H9 (cell line): Measurements from ENCODE around the gene ATP1A2. TPM values are rescaled to one million over a fixed set of nuclear protein-coding genes. Genes with fewer than 3 reads are reported as not detected.

Experiments
- DNase-seq: peaks from one replicate; pipeline ENCODE4 v3.0.0-alpha.2; 2017
- H2AFZ ChIP-seq: one replicate; pipeline ENCODE4 v1.6.1; 2013; ENCODE audit warnings: mild to moderate bottlenecking, low read length, control low read depth, moderate library complexity
- H2AK5ac ChIP-seq: 2 replicates; pipeline ENCODE4 v1.6.1; 2013; ENCODE audit warnings: low read length, control low read depth, mixed read lengths; ENCODE audit not compliant: insufficient read length
- H2BK120ac ChIP-seq: one replicate; pipeline ENCODE4 v1.6.1; 2013; ENCODE audit warnings: low read depth, mild to moderate bottlenecking, low read length, control low read depth, inconsistent platforms; ENCODE audit not compliant: poor library complexity, severe bottlenecking
- H2BK12ac ChIP-seq: 2 replicates; pipeline ENCODE4 v1.6.1; 2013; ENCODE audit warnings: low read length, control low read depth, mixed read lengths, low read depth; ENCODE audit not compliant: insufficient read length
- H2BK15ac ChIP-seq: 2 replicates; pipeline ENCODE4 v1.6.1; 2013; ENCODE audit warnings: low read depth, low read length, control low read depth
- H2BK20ac ChIP-seq: one replicate; pipeline ENCODE4 v1.6.1; 2013; ENCODE audit warnings: low read depth, mild to moderate bottlenecking, low read length, control low read depth, inconsistent platforms; ENCODE audit not compliant: poor library complexity, severe bottlenecking
- H2BK5ac ChIP-seq: 2 replicates; pipeline ENCODE4 v1.6.1; 2013; ENCODE audit warnings: low read length, control low read depth, mixed read lengths; ENCODE audit not compliant: insufficient read length
- H3K14ac ChIP-seq: 2 replicates; pipeline ENCODE4 v1.6.1; 2013; ENCODE audit warnings: low read length, control low read depth; ENCODE audit not compliant: insufficient read depth
- H3K18ac ChIP-seq: 2 replicates; pipeline ENCODE4 v1.6.1; 2013; ENCODE audit warnings: low read depth, mild to moderate bottlenecking, mixed read lengths, low read length, control low read depth; ENCODE audit not compliant: insufficient read length
- H3K23ac ChIP-seq: 2 replicates; pipeline ENCODE4 v1.6.1; 2013; ENCODE audit warnings: low read length, control low read depth, mixed read lengths, low read depth; ENCODE audit not compliant: insufficient read length
- H3K23me2 ChIP-seq: 2 replicates; pipeline ENCODE4 v1.6.1; 2013; ENCODE audit warnings: low read depth, mild to moderate bottlenecking, mixed read lengths, low read length, control low read depth; ENCODE audit not compliant: insufficient read length, poor library complexity, severe bottlenecking
- H3K27ac ChIP-seq: 2 replicates; pipeline ENCODE4 v1.5.1; 2013; ENCODE audit warnings: low read length, control low read depth, mixed read lengths, low read depth; ENCODE audit not compliant: insufficient read length
- H3K27me3 ChIP-seq: 2 replicates; pipeline ENCODE4 v1.6.1; 2013; ENCODE audit warnings: low read length, control low read depth, inconsistent platforms; ENCODE audit not compliant: insufficient read depth
- H3K4ac ChIP-seq: 2 replicates; pipeline ENCODE4 v1.6.1; 2013; ENCODE audit warnings: low read depth, mild to moderate bottlenecking, control low read depth, inconsistent platforms, low read length, moderate library complexity
- H3K4me1 ChIP-seq: 2 replicates; pipeline ENCODE4 v1.6.1; 2013; ENCODE audit warnings: low read length, control low read depth, inconsistent platforms; ENCODE audit not compliant: insufficient read depth
- H3K4me2 ChIP-seq: 2 replicates; pipeline ENCODE4 v1.6.1; 2013; ENCODE audit warnings: low read length, control low read depth, mixed read lengths; ENCODE audit not compliant: insufficient read length, insufficient read depth
- H3K56ac ChIP-seq: 2 replicates; pipeline ENCODE4 v1.6.1; 2013; ENCODE audit warnings: low read depth, mild to moderate bottlenecking, mixed read lengths, low read length, control low read depth; ENCODE audit not compliant: insufficient read length
- H3K79me1 ChIP-seq: 2 replicates; pipeline ENCODE4 v1.6.1; 2013; ENCODE audit warnings: low read depth, mild to moderate bottlenecking, moderate library complexity, low read length, control low read depth, inconsistent platforms; ENCODE audit not compliant: insufficient read depth, poor library complexity, severe bottlenecking
- H3K79me2 ChIP-seq: 2 replicates; pipeline ENCODE4 v1.6.1; 2013; ENCODE audit warnings: low read length, control low read depth, inconsistent platforms; ENCODE audit not compliant: insufficient read depth
- H3K9ac ChIP-seq: 2 replicates; pipeline ENCODE4 v1.6.1; 2013; ENCODE audit warnings: low read length, control low read depth, mixed read lengths; ENCODE audit not compliant: insufficient read length; ENCODE audit errors: extremely low read depth
- H3K9me3 ChIP-seq: one replicate; pipeline ENCODE4 v1.6.1; 2013; ENCODE audit warnings: low read depth, low read length, inconsistent platforms; ENCODE audit not compliant: control insufficient read depth
- H3T11ph ChIP-seq: one replicate; pipeline ENCODE4 v1.6.1; 2013; ENCODE audit warnings: mild to moderate bottlenecking, low read length, control low read depth, inconsistent platforms
- H4K20me1 ChIP-seq: one replicate; pipeline ENCODE4 v1.6.1; 2013; ENCODE audit not compliant: control insufficient read depth, insufficient read length, insufficient read depth
- H4K5ac ChIP-seq: 2 replicates; pipeline ENCODE4 v1.6.1; 2013; ENCODE audit warnings: low read depth, mild to moderate bottlenecking, mixed read lengths, low read length, control low read depth; ENCODE audit not compliant: insufficient read length
- H4K8ac ChIP-seq: replicated peaks from 2 replicates; pipeline ENCODE4 v1.6.1; 2013; ENCODE audit warnings: low read length, control low read depth, mixed read lengths, low read depth; ENCODE audit not compliant: insufficient read length
- H4K91ac ChIP-seq: 2 replicates; pipeline ENCODE4 v1.6.1; 2013; ENCODE audit warnings: low read depth, mild to moderate bottlenecking, moderate library complexity, mixed read lengths, low read length, control low read depth; ENCODE audit not compliant: insufficient read length
- H3K27ac Mint-ChIP-seq, 3 experiments: 2 replicates in 2 of 3; 3 replicates in 1 of 3; pipeline ENCODE4 v1.8.0; 2020 to 2021; ENCODE audit warnings: mixed read lengths in 3 of 3, mild to moderate bottlenecking in 1 of 3, moderate library complexity in 1 of 3
- H3K27me3 Mint-ChIP-seq: 2 replicates; pipeline ENCODE4 v1.8.0; 2021; ENCODE audit warnings: low read depth, mild to moderate bottlenecking, moderate library complexity, mixed read lengths
- H3K36me3 Mint-ChIP-seq, 3 experiments: 2 replicates in 2 of 3; 3 replicates in 1 of 3; pipeline ENCODE4 v1.8.0; 2020 to 2021; ENCODE audit warnings: low read depth in 3 of 3, mixed read lengths in 3 of 3; ENCODE audit not compliant: insufficient read depth in 1 of 3
- H3K4me1 Mint-ChIP-seq, 2 experiments: 2 replicates each; pipeline ENCODE4 v1.8.0; 2020; ENCODE audit warnings: mixed read lengths in 2 of 2
- H3K4me3 Mint-ChIP-seq, 2 experiments: 2 replicates in 1 of 2; 3 replicates in 1 of 2; pipeline ENCODE4 v1.8.0; 2020 to 2021; ENCODE audit warnings: mild to moderate bottlenecking in 2 of 2, mixed read lengths in 2 of 2, moderate library complexity in 1 of 2
- H3K9me3 Mint-ChIP-seq, 2 experiments: 2 replicates in 1 of 2; 3 replicates in 1 of 2; pipeline ENCODE4 v1.8.0; 2020; ENCODE audit warnings: mild to moderate bottlenecking in 2 of 2, mixed read lengths in 2 of 2, moderate library complexity in 1 of 2
- WGBS: extraction: QIAGEN DNeasy Blood & Tissue Kit; methylation state at CpG from one replicate; pipeline ENCODE4 v1.1.7; 2013; ENCODE audit warnings: missing lambda C conversion rate, low lambda C conversion rate, mixed read lengths; ENCODE audit not compliant: insufficient read length; ENCODE audit errors: extremely low coverage; 5-methylcytosine and 5-hydroxymethylcytosine counted together
- total RNA-seq: library from RNA; stranded (reverse); gene quantifications from 2 replicates; pipeline ENCODE4 v1.2.1, GENCODE V29; 2021
- TF ChIP-seq, protein P1 (sequence below): fragments of 200-600 bp; sonication (generic); conservative IDR thresholded peaks from 3 replicates; pipeline ENCODE4 v1.8.0; 2021; ENCODE audit warnings: antibody characterized with exemption, mild to moderate bottlenecking

ATP1A2 gene
- total RNA-seq, 1 experiment from 2014 or later: 3.0 TPM

DNA sequence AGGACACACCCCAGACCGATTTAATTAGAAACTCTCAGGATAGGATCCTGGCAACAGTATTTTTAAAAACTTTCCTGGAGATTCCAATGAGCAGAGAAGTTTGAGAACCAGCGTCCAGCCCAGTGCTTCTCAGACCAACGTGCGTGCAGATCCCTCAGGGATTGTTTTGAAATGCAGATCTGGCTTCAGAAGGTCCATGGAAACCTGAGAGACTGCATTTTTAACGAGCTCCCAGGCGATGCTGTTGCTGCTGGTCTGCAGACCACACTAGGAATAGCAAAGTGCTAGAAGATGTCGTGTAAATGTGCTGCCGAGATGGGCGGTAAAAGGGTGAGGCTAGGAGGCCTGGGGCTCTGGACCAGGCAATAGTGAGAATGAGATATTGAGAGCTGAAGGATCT lies 56.4 kb downstream of the ATP1A2 start:
- peaks cover 50 to 54% of the 10 kb centered on the region in 2 experiments for H3K4me1 Mint-ChIP-seq
- Histone ChIP-seq H2BK120ac (no peak overlapping the region), H4K5ac (no peak overlapping the region), H3K23me2 (no peaks in the 10 kb centered on the region), H2BK15ac (no peak overlapping the region), H2AK5ac (no peak overlapping the region), H4K91ac (no peak overlapping the region), H3K14ac (no peak overlapping the region), H4K20me1 (no peaks in the 10 kb centered on the region), H2BK5ac (no peak overlapping the region), H3K27me3 (no peaks in the 10 kb centered on the region), H3T11ph (no peak overlapping the region), H3K9me3 (no peaks in the 10 kb centered on the region), H3K18ac (no peak overlapping the region), H4K8ac (no peak overlapping the region), H2AFZ (no peak overlapping the region), H2BK12ac (no peak overlapping the region), H3K9ac (no peak overlapping the region), H3K79me2 (no peaks in the 10 kb centered on the region), H3K4ac (no peak overlapping the region), H3K4me2 (no peak overlapping the region), H3K27ac (no peak overlapping the region), H3K79me1 (no peaks in the 10 kb centered on the region), H3K4me1 (peaks cover 26% of the 10 kb centered on the region), H3K23ac (no peak overlapping the region), H2BK20ac (no peak overlapping the region), H3K56ac (no peak overlapping the region)
- TF ChIP-seq, protein P1, sequence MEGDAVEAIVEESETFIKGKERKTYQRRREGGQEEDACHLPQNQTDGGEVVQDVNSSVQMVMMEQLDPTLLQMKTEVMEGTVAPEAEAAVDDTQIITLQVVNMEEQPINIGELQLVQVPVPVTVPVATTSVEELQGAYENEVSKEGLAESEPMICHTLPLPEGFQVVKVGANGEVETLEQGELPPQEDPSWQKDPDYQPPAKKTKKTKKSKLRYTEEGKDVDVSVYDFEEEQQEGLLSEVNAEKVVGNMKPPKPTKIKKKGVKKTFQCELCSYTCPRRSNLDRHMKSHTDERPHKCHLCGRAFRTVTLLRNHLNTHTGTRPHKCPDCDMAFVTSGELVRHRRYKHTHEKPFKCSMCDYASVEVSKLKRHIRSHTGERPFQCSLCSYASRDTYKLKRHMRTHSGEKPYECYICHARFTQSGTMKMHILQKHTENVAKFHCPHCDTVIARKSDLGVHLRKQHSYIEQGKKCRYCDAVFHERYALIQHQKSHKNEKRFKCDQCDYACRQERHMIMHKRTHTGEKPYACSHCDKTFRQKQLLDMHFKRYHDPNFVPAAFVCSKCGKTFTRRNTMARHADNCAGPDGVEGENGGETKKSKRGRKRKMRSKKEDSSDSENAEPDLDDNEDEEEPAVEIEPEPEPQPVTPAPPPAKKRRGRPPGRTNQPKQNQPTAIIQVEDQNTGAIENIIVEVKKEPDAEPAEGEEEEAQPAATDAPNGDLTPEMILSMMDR: no peak
- DNase-seq: no peak
- peaks cover 57% of the 10 kb centered on the region for H3K27me3 Mint-ChIP-seq
- H3K9me3 Mint-ChIP-seq: no peaks in the 10 kb centered on the region; a peak in 1 of 5 replicates
- peaks cover 0 to 3% (median 0%) of the 10 kb centered on the region in 3 experiments; a peak in 1 of 7 replicates for H3K36me3 Mint-ChIP-seq
- no CpG with 5 or more reads among the region's 9 CpGs for WGBS
- H3K4me3 Mint-ChIP-seq: peak overlapping the region in 1 of 2 experiments; percentile 3; a peak in 2 of 5 replicates
- H3K27ac Mint-ChIP-seq: peak overlapping the region in 1 of 3 experiments; percentile 0; a peak in 1 of 7 replicates
